A549 (cell line): Measurements from ENCODE around the gene NOS3. TPM values are rescaled to one million over a fixed set of nuclear protein-coding genes. Genes with fewer than 3 reads are reported as not detected.
A peak's percentile ranks its signal among the peaks of the same experiment; 100 is the strongest.

Experiments
- ATAC-seq, 2 experiments: fragments of 200-7000 bp in 1 of 2; fragments of >200 bp in 1 of 2; cut with Nextera tagmentation in 1 of 2; cut with Tn5 transposase in 1 of 2; 3 replicates each; pipeline versions ENCODE4 v1.8.0 to v1.9.1; 2018 to 2020; ENCODE audit warnings: mild to moderate bottlenecking in 1 of 2, moderate library complexity in 1 of 2
- CTCF ChIA-PET: fragments of 300-600 bp; sonication (Branson Sonifier 250); formaldehyde crosslinking; extraction: SDS; loops from one replicate; lab custom pipeline; 2021; ENCODE audit warnings: antibody characterized with exemption, inconsistent platforms; lab: Yijun Ruan, JAX
- POLR2A ChIA-PET: fragments of 350-600 bp; formaldehyde crosslinking; extraction: SDS; loops from one replicate; lab custom pipeline; 2021; ENCODE audit warnings: antibody characterized with exemption, inconsistent platforms; lab: Yijun Ruan, JAX
- DNase-seq, 2 experiments: peaks; one replicate each; pipeline versions ENCODE4 v3.0.0 to v3.0.0-alpha.2; 2011 to 2016; ENCODE audit warnings: low read depth in 1 of 2, low spot score in 1 of 2
- FAIRE-seq: peaks from 2 replicates; lab custom pipeline; 2011; peaks lifted over from hg19 to GRCh38; lab: Jason Lieb, UNC
- H3K27ac ChIP-seq, 2 experiments: fragments of >200 bp; sonication (Bioruptor Twin); formaldehyde crosslinking; 3 replicates each; pipeline ENCODE4 v1.5.1; 2016 to 2017
- H3K4me1 ChIP-seq: fragments of >200 bp; sonication (Bioruptor Twin); formaldehyde crosslinking; 3 replicates; pipeline ENCODE4 v1.6.1; 2016
- H3K4me2 ChIP-seq: fragments of >200 bp; sonication (Bioruptor Twin); formaldehyde crosslinking; 3 replicates; pipeline ENCODE4 v1.6.1; 2016
- H3K4me3 ChIP-seq: fragments of >200 bp; sonication (Bioruptor Twin); formaldehyde crosslinking; 3 replicates; pipeline ENCODE4 v1.5.1; 2016
- H3K9me3 ChIP-seq: fragments of >200 bp; sonication (Bioruptor Twin); formaldehyde crosslinking; 3 replicates; pipeline ENCODE4 v1.6.1; 2016
- BCL3 ChIP-seq: fragments of >200 bp; sonication (Bioruptor Twin); formaldehyde crosslinking; IDR thresholded peaks from 3 replicates; pipeline ENCODE4 v1.6.1; 2016
- BHLHE40 ChIP-seq: IDR thresholded peaks from 2 replicates; pipeline ENCODE4 v1.6.1; 2012; ENCODE audit warnings: low read depth, low read length, inconsistent platforms
- CEBPB ChIP-seq, 2 experiments: fragments of >200 bp in 1 of 2; sonication (Bioruptor Twin) in 1 of 2; formaldehyde crosslinking in 1 of 2; IDR thresholded peaks; 2 replicates each; pipeline ENCODE4 v1.6.1; 2012 to 2016
- CHD2 ChIP-seq: fragments of 150-350 bp; IDR thresholded peaks from 2 replicates; pipeline ENCODE4 v1.6.1; 2014; ENCODE audit warnings: low read length; ENCODE audit not compliant: partially characterized antibody
- CHD4 ChIP-seq: fragments of 200-600 bp; sonication (generic); IDR thresholded peaks from 2 replicates; pipeline ENCODE4 v1.6.1; 2016; ENCODE audit warnings: antibody characterized with exemption, mild to moderate bottlenecking, borderline replicate concordance
- E2F6 ChIP-seq: IDR thresholded peaks from 2 replicates; pipeline ENCODE4 v1.6.1; 2012; ENCODE audit warnings: low read depth, borderline replicate concordance
- EHMT2 ChIP-seq: fragments of 200-600 bp; sonication (generic); IDR thresholded peaks from 2 replicates; pipeline ENCODE4 v1.6.1; 2016; ENCODE audit warnings: antibody characterized with exemption, low read depth, mild to moderate bottlenecking, moderate library complexity
- GATA3 ChIP-seq: IDR thresholded peaks from 2 replicates; pipeline ENCODE4 v1.6.1; 2012; ENCODE audit warnings: borderline replicate concordance
- HES2 ChIP-seq: fragments of >200 bp; sonication (Bioruptor Twin); formaldehyde crosslinking; IDR thresholded peaks from 2 replicates; pipeline ENCODE4 v1.6.1; 2016
- KDM5A ChIP-seq: fragments of 200-600 bp; sonication (generic); IDR thresholded peaks from 2 replicates; pipeline ENCODE4 v1.6.1; 2016; ENCODE audit warnings: antibody characterized with exemption, mild to moderate bottlenecking
- MAX ChIP-seq: IDR thresholded peaks from 2 replicates; pipeline ENCODE4 v1.6.1; 2012
- MAZ ChIP-seq: fragments of 150-350 bp; IDR thresholded peaks from 2 replicates; pipeline ENCODE4 v1.6.1; 2014; ENCODE audit warnings: antibody characterized with exemption, low read depth, low read length, borderline replicate concordance
- POLR2AphosphoS2 ChIP-seq: conservative IDR thresholded peaks from 2 replicates; pipeline ENCODE4 v1.6.1; 2012; ENCODE audit warnings: low read length, improper control_type of control experiment, inconsistent platforms
- RFX5 ChIP-seq: fragments of 450-650 bp; IDR thresholded peaks from 2 replicates; pipeline ENCODE4 v1.7.1; 2014; ENCODE audit warnings: antibody characterized with exemption, mild to moderate bottlenecking, moderate library complexity
- SMC3 ChIP-seq: fragments of >200 bp; sonication (Bioruptor Twin); formaldehyde crosslinking; IDR thresholded peaks from 3 replicates; pipeline ENCODE4 v1.6.1; 2018; ENCODE audit warnings: inconsistent platforms
- SREBF2 ChIP-seq: fragments of 450-650 bp; IDR thresholded peaks from 2 replicates; pipeline ENCODE4 v1.6.1; 2014; ENCODE audit warnings: mild to moderate bottlenecking, moderate library complexity
- TFCP2L1 ChIP-seq: fragments of 250-450 bp; sonication (Bioruptor Pico); IDR thresholded peaks from 2 replicates; pipeline ENCODE4 v1.5.0; 2021; ENCODE audit warnings: mild to moderate bottlenecking
- ZC3H11A ChIP-seq: fragments of 450-650 bp; IDR thresholded peaks from 2 replicates; pipeline ENCODE4 v1.6.1; 2014; ENCODE audit warnings: antibody characterized with exemption, mild to moderate bottlenecking
- ZFP36 ChIP-seq: fragments of 450-650 bp; IDR thresholded peaks from 2 replicates; pipeline ENCODE4 v1.6.1; 2014; ENCODE audit warnings: borderline replicate concordance; ENCODE audit not compliant: partially characterized antibody
- WGBS: methylation state at CpG from one replicate; pipeline ENCODE4 v1.1.6; 2017; ENCODE audit errors: missing lambda C conversion rate; 5-methylcytosine and 5-hydroxymethylcytosine counted together
- polyA plus RNA-seq, 4 experiments: library from polyadenylated mRNA; depleted of rRNA in 3 of 4; stranded (reverse); fragments of >200 nt; fragmentation: RNase III in 1 of 4; extraction: RNeasy Plus Mini Kit Qiagen cat#74134 plus additional on column Dnase treatment in 1 of 4; gene quantifications; 2 replicates in 3 of 4; 3 replicates in 1 of 4; pipeline ENCODE4 v1.2.3, GENCODE V29; 2011 to 2017

The NOS3 gene
- polyA plus RNA-seq, 2 of the 4 experiments (the other 2 are of a cell fraction) = 0.52 to 0.71 TPM

GRCh38 chr7:150994141-150994837 is 3.5 kb downstream of the NOS3 start:
- POLR2A ChIA-PET = no interaction called here
- peaks cover 25% of the 10 kb centered on the region for H3K9me3 ChIP-seq
- 59% methylated on average over 12 of the region's 15 CpGs for WGBS
- no peak overlapping the region for H3K4me2 ChIP-seq
- TF ChIP-seq E2F6 = no peak
- TF ChIP-seq ZC3H11A = no peak
- TF ChIP-seq EHMT2 = no peak
- no peak for TF ChIP-seq ZFP36
- TF ChIP-seq CHD2 = no peak
- TF ChIP-seq MAZ = no peak
- no peak for TF ChIP-seq HES2
- TF ChIP-seq CHD4 = no peak
- TF ChIP-seq BHLHE40 = no peak
- TF ChIP-seq RFX5 = no peak
- no peak for TF ChIP-seq SMC3
- TF ChIP-seq, all 56 proteins: peak for 0
- no peak for DNase-seq
- no peak for FAIRE-seq
- no peaks in the 10 kb centered on the region for H3K4me1 ChIP-seq
- no peak overlapping the region for H3K27ac ChIP-seq
- CTCF ChIA-PET = interaction anchor here (0.9 to 5.8 kb wide), 11 partner anchors 8 to 97 kb away, joined by 3 to 39 read pairs (median 5); no protein-coding TSS in a partner anchor
- H3K4me3 ChIP-seq = no peak overlapping the region
- peak; percentile 40 to 62; a peak in 5 of 6 replicates for ATAC-seq

DNA sequence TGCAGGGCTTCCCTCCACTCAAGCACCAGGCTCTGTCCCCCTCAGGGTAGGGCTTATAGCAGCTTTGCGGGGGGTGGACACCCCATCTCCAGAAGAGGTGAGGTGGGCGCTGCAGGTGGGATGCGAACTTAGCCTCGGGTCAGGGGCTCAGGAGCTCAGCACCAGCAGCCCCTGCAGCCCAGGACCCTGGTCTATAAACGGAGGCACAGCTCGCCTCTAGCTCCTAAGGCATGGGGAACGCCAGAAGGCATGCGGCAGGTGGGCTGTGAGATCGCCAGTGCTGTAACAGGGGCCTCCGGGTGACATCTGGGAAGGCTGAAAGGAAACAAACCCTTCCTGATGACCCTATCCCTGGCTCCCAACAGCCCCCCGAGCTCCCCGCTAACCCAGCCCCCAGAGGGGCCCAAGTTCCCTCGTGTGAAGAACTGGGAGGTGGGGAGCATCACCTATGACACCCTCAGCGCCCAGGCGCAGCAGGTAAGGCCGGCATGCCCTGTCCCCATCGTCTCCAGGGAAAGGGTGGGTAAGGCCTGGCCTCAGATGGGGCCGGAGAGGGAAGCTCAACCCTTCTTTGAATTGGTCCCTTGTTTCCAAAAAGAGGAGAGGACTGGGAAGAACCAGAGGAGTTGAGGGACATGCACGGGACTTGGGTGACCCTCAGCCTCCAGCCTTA is 4.2 kb downstream of the NOS3 start:
- WGBS = 75% methylated on average over 14 of the region's 19 CpGs
- Histone ChIP-seq H3K4me3 (no peak overlapping the region), H3K9me3 (peaks cover 19% of the 10 kb centered on the region), H3K4me1 (no peaks in the 10 kb centered on the region), H3K27ac (no peak overlapping the region), H3K4me2 (no peak overlapping the region)
- DNase-seq = no peak
- ChIA-PET POLR2A (no interaction called here), CTCF (interaction anchor here (0.5 to 5.8 kb wide), 11 partner anchors 9 to 218 kb away, joined by 3 to 39 read pairs (median 5); no protein-coding TSS in a partner anchor)
- no peak for FAIRE-seq
- ATAC-seq = peak in 1 of 2 experiments; percentile 7; a peak in 3 of 6 replicates
- TF ChIP-seq MAZ (no peak), SREBF2 (no peak), RFX5 (no peak), CEBPB (IDR thresholded peaks at IDR 0.05) (no peak), POLR2AphosphoS2 (no peak), MAX (no peak), ZC3H11A (no peak), KDM5A (no peak), CHD2 (no peak), TFCP2L1 (CRISPR knock-in tag) (no peak), GATA3 (no peak), BCL3 (no peak)
